OCI-LY3 (cell line): ENCODE measurements around the gene NDUFS8.

Experiments
- EZH2phosphoT487 ChIP-seq: fragments of 200-600 bp; shearing (Covaris generic); IDR thresholded peaks from 2 replicates; pipeline ENCODE4 v1.6.1; 2018; ENCODE audit warnings: antibody characterized with exemption, mixed run types, low read depth
- TF ChIP-seq, protein P1 (sequence below): fragments of 200-600, 300-600 bp; sonication (generic); IDR thresholded peaks from 2 replicates; pipeline ENCODE4 v1.5.1; 2014; ENCODE audit warnings: antibody characterized with exemption, low read length, low read depth

DNA sequence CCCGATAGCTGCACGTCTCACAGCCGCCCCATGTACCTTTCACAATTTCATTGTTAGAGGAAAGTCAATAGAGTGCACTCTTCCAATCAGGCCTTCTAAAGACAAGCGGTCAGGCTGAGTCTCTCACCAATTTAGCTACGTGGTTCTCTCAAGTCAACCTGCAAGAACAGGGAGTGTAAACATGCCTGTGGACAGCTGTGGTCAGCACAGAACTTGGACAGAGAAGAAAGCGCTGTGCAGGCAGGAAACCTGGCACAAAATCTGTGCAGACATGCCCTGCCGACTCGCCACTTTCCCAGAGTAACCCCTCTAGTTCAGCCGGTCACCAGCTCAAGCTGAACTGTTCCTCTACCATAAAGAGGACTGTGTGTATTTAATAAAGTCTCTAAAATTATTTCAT is 51.2 kb downstream of the NDUFS8 start:
- TF ChIP-seq, protein P1, sequence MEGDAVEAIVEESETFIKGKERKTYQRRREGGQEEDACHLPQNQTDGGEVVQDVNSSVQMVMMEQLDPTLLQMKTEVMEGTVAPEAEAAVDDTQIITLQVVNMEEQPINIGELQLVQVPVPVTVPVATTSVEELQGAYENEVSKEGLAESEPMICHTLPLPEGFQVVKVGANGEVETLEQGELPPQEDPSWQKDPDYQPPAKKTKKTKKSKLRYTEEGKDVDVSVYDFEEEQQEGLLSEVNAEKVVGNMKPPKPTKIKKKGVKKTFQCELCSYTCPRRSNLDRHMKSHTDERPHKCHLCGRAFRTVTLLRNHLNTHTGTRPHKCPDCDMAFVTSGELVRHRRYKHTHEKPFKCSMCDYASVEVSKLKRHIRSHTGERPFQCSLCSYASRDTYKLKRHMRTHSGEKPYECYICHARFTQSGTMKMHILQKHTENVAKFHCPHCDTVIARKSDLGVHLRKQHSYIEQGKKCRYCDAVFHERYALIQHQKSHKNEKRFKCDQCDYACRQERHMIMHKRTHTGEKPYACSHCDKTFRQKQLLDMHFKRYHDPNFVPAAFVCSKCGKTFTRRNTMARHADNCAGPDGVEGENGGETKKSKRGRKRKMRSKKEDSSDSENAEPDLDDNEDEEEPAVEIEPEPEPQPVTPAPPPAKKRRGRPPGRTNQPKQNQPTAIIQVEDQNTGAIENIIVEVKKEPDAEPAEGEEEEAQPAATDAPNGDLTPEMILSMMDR: no peak
- TF ChIP-seq EZH2phosphoT487: no peak
